NCI-H2196 (cell line): ENCODE results near the gene FNBP1.
A peak's percentile ranks its signal among the peaks of the same experiment; 100 is the strongest.

Experiments
- DNase-seq: peaks from one replicate; lab custom pipeline; 2025; ENCODE audit not compliant: unreplicated experiment; lab: John Stamatoyannopoulos, UW

The FNBP1 gene

DNA sequence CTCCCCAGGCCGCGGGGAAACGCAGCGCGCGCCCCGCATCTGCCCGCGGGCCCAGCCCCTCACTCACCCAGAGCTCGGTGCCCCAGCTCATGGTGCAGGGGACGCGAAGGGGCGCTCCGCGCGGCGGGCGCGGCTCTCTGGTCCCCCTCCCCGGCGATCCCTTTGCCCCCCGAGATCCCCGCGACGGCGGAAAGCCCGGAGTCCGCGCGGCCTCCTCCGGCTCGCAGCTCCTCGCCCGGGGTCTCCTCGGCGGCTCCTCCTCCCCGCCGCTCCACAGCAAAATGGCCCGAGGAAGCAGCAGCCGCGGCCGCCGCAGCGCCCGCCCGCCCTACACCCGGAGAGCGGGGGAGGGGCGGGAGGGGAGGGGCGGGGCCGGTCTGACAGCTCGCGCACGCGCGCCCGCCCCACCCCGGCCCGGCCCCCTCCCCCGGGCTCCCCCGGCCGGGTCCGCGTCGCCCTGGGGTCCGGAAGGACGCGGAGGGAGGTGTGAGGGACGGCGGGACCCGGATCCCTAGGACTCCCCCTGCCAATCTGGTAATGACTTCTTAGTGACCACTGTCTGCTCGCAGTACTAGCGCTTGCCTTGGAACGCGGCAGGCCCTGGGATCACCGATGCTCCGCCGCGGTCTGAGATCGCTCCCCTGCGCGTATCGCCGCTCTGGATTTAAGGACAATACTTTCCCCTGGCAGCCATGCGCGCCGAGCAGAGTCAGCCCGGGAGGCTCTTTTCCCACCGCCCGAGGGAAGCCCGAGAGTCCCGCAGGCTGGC is at the start of gene FNBP1:
FNBP1 (minus strand) TSS at position 305 of the 769 bp plus-strand sequence; CDS start at position 91, 214 bp downstream.
- DNase-seq = peak; percentile 60

DNA sequence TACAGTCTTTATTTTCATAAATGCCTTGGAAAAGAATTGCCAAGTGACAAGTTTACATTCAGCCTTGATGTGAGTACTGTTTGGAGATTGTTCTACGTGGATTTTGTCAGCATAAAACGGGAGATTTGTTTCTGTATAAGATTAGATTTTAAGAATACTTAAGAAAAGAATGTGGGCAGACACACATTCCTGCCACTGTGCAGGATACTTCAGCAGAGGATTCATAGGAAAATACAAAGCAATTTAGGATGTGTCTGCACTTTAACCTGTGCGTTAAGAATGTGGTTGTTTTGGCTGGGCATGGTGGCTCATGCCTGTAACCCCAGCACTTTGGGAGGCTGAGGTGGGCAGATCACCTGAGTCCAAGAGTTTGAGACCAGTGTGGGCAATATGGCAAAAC is 47.9 kb upstream of the FNBP1 start:
- no peak for DNase-seq

DNA sequence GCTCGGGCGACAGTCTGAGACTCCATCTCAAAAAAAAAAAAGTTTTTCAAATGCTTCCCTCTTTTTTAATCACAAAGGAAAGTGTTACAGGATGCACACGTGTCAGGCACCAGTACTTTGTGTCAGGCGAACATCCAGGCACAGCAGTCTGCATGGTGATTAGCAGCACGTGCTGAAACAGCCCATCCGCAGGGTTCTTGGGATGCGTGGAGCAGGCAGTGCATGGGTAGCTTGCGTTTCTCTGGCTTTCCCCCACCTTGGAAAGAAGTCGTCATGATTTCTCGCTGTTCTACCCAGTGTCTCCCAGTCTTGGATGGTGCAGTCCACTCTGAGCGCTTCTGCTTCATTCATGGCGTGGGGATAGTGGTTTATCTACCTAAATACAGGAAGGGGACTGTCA is 46.2 kb upstream of the FNBP1 start:
- DNase-seq = no peak

DNA sequence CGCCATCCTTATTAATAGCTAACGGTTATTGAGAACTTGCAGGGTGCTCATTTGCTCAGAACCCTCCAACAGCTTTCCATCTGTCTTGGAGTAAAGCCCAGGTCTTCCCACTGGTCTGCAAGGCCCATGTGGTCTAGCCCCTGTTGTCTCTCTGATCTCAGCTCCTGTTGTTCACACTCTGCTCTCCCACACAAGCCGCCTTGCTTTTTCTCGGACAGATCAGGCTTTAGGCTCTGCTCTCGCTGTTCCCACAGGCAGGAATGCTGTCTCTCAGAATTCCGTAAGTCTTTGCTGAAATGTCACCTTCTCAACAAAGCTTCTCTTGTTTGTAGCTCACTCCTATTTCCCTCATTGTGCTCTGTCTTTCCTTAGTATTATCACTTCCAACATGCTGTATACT is 45.1 kb upstream of the FNBP1 start:
- DNase-seq = no peak

DNA sequence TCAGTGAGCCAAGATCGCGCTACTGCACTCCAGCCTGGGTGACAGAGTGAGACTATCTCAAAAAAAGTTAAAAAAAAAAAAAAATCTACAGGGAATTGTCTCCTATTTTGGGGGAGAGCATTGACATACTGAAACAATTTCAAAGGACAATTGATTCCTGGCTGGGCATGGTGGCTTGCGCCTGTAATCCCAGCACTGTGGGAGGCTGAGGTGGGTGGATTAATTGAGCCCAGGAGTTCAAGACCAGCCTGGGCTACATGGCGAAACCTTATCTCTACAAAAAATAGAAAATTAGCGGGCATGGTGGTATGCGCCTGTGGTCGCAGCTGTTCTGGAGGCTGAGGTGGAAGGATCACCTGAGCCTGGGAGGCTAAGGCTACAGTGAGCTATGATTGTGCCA is 41.3 kb upstream of the FNBP1 start:
- no peak for DNase-seq

DNA sequence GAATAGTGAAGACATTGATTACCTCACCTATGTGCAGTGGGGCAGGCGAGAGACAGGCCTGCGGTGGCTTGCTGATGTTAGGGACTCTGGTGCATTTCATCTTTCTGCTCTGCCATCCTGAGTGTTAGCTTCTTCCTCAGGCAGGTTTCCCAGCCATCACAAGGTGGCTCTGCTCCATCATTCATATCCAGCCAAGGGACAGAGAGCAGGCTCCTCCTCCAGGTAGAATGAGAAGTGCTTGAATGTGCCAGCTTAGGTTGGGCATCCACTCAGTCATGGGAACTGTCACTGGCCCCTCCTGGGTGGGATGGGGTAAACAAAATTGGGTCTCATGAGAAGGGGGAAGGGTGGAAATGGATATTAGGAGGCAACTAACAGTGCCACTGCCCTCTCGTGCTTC is 35.6 kb upstream of the FNBP1 start:
- DNase-seq = no peak

DNA sequence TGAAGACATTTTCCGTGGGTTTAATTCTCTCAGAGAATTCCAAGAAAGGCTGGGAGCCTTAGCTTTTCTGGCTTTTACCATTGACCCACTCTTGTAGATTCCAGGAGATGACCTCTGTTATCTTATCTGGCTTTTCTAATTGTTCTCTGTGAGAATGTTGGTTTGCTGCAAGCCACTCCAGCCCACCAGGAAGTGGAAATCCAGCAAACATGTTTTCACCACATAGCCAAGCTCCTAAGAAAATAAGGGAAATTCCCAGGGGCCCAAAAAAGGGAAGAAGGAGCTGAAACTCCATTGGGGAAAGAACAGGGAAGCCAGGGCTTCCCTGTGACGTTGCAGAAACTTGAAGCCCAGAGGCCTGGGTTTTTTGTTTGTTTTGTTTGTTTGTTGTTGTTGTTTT is 30.4 kb upstream of the FNBP1 start:
- DNase-seq = no peak

DNA sequence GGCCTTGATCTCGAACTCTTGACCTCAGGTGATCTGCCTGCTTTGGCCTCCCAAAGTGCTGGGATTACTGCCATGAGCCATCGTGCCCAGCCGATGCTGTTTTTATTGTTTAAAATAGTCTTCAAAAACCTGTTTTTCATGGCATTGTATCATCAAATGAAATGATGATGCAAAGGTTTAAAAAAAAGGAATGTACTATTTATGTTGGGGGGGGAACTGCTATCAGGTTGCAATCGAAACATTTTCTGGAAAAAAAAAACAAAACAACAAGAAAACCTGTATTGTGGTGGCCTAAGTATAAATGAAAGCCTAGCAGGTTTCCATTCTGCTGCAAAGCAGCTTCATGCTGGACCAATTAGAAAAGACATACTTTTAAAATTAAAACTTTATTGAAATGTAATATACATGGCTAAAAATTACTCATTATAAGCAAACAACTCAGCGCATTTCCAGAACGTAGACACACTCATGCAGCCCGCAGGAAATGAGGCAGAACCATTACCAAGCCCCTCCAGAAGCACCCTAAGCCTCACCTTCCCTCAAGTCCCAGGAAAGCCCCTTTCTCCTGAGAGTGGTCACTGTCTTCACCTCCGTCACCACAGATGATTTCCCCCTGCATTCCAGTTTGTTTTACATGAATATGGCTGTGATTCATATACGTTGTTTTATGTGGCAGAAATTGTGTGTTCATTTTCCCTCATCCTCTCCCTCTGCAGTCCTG is 29.7 kb upstream of the FNBP1 start:
- no peak for DNase-seq

DNA sequence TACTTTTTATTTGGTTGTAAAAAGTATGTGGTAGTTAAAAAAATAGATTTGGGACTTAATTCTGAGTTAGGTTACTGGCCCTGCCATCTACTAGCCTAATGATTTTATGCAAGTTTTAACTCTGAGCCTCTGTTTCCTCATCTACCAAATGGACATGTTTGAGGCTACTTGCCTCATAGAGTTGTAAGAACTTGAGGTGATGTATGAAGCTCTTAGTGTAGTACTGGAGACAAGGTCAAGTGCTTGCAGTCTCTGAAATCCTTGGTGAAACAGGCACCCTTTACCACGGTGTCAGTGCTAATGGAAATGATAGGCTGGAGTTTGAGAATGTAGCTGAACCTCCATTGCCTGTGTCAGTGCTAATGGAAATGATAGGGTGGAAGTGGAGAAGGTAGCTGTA is 26.1 kb upstream of the FNBP1 start:
- DNase-seq = no peak

DNA sequence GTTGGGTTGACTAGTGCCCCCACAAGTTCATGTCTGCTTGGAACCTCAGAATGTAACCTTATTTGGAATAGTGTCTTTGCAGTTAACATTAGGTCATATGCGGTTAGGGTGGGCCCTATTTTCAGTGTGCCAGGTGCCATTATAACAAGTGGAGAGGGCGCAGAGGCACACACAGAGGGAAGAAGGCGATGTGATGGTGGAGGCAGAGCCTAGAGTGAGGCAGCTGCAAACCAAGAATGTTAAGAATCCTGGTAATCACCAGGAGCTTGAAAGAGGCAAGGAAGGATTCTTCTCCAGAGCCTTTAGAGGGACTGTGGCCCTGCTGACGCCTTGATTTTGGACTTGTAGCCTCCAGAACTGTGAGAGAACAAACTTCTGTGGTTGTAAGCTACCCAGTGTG is 21.6 kb upstream of the FNBP1 start:
- no peak for DNase-seq

DNA sequence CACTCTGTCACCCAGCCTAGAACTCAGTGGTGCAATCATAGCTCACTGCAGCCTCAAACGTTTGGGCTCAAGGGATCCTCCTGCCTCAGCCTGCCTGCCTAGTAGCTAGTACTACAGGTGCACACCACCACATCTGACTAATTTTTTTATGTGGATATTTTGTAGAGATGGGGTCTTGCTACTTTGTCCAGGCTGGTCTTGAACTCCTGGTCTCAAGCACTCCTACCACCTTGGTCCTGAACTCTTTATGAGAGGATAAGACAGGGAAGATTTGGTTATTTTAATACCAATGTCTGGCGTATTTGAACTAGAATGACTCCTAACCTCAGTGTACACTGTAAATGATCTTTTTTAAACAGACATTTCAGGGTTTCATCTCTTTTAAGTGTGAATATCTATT is 19.8 kb upstream of the FNBP1 start:
- DNase-seq = no peak

DNA sequence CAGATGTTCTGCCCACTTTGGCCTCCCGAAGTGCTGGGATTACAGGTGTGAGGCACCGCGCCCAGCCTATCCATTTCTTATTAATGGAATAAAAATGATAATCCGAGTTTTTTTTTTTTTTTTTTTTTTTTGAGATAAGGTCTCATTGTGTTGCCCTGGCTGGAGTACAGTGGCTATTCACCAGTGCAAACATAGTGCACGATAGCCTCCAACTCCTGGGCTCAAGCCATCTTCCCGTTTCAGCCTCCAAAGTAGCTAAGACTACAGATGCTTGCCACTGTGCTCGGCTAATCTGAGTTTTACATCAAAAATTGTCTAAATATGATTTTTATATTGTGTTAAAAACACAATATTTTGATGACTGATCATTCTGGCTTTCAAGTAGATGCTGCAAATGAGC is 17.3 kb upstream of the FNBP1 start:
- DNase-seq = no peak

DNA sequence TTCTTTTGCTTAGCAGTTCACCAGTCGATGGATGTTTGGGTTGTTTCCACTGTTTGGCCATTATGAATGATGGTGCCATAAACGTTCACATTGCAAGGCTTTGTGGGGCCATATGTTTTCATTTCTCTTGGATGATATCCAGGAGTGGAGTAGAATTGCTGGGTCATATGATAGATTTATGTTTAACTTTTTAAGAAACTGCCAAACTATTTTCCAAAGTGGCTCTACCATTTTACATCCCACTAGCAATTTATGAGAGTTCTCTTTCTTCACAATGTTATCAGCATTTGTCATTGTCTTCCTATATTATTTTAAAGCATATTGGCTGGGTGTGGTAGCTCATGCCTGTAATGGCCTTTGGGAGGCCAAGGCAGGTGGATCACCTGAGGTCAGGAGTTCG is 15.9 kb upstream of the FNBP1 start:
- DNase-seq = no peak

DNA sequence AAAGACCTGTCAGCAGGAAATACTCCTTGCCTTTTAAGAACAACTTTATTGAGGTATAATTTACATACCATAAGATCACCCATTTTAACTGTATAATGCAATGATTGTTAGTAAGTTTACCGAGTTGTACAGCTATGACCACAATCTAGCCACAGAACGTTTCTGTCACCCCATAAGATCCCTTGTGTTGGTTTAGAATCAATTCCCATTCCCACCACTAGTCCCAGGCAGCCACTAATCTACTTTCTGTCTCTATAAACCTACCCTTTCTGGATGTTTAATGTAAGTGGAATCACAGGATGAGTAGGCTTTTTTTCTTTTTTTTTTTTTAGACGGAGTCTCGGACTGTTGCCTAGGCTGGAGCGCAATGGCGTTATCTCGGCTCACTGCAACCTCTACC is 15.2 kb upstream of the FNBP1 start:
- DNase-seq = no peak

DNA sequence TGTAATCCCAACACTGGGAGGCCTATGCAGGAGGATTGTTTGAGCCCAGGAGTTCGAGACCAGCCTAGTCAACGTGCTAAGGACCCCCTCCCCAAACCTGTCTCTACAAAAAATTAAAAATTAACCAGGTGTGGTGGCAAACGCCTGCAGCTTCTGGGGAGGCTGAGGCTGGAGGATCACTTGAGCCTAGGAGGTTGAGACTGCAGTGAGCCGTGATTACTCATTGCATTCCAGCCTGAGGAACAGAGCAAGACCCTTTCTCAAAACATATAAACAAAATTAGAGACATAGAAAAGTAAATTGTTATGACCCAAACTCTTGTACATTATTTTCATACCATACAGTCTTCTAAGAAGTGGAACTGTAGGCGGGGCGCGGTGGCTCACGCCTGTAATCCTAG is 11.8 kb upstream of the FNBP1 start:
- no peak for DNase-seq

DNA sequence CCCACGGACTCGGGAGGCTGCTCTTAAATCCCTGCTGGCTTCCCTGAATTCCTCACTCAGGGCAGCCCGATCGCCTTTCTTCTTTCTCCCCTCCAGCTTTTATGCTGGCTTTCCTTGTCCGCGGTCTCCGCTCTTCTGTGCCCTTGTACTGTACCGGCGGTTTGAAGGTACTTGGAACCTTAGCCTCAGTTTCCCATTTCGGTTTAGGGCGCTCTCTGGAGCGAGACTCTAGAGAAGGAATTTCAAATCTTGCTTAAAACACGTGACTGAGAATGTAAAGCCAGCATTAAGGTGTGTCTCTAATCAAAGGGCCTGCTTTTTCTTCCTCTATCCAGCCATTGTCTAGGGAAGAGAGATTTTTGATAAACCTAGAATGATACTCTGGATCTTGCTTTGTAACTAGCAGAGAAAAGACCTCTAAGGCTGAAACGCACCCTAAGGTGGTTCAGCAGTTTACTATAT is 11.4 kb upstream of the FNBP1 start:
- no peak for DNase-seq

DNA sequence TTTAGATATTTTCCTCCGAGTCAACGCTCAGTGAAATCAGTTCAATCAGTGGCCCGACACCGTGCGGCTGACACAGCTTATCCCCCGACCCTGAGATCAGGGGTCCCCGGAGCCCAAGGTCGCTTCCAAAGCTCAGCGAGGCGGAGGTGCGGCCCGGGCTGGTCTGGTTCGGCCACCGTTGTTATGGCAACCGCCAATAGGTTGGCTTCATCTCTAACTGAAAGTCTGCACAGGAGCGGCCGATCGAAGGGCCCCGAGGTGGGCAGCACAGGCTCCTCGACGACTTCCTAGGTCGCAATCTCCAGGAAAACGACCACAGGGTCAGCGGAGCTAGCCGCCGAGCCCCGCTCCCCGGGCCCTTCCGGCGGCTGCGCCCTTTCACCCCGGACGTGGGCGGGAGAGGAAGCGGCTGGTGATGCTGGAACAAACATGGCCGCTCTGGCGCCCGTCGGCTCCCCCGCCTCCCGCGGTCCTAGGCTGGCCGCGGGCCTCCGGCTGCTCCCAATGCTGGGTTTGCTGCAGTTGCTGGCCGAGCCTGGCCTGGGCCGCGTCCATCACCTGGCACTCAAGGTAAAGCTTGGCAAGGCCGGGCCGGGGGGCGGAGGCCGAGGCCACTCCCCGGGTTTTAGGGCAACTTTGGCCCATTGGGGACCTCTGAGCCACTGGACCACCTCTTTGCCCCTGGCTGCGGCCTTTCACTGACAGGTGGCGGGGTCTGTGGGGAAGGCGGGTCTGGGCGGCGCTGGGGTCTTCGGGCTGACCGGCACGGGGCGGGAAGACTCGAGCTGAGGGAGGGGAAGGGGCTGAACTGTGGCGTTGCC is 10.7 kb upstream of the FNBP1 start, which contains the start of gene GPR107:
GPR107 (plus strand) TSS at position 403 of the 821 bp plus-strand sequence; CDS start at position 430, 27 bp downstream.
- DNase-seq = peak; percentile 74

DNA sequence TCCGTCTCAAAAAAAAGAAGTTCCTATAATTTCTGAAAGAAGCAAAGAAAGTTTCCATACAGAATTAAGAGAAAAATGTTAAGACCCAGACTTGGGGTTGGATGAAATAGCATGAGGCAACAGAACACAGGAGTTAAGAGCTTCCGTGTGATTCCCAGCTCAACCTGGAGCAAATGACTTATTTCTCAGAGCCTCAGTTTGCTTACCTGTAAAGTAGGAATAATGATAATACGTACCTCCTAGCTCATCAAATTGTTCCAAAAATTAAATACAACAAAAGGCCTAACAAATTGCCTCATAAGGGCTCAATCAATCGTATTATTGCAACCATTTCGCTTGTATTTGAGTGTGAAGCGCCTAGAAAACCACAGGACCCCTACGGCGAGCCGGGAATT is 10.1 kb upstream of the FNBP1 start:
- no peak for DNase-seq

DNA sequence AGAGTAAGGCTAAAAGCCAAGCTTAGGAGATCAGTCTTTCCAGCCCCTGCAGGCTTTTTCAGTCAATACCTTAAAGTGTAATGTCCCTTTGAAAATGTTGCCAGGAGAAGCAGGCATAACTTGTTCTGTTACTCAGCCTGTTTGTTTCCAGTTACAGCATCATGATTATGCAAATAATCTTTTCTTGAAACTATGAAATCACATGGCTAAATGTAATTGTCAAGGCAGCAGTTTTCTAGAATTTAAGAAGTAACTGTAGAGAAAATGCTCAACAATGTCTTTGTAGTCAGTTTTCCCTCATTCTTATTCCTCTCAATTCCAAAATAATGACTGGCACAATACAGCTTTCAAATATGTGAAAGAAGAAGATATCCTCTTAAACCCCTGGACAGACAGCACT is 8.9 kb upstream of the FNBP1 start:
- no peak for DNase-seq

DNA sequence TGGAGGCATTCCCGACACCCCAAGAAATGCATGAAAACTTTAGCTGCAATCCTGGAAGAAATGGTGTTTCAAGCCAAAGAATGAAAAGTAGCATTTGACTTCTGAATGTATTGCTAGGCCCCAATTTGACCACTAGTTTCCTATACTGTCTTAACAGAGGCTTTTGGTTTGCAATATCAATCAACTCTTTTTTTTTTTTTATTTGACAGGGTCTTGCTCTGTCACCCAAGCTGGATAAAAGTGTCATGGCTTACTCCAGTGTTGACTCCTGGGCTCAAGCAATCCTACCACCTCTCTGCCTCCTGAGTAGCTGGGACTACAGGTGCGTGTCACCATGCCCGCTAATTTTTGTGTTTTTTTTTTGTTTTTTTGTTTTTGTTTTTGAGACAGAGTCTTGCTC is 7.5 kb upstream of the FNBP1 start:
- no peak for DNase-seq

DNA sequence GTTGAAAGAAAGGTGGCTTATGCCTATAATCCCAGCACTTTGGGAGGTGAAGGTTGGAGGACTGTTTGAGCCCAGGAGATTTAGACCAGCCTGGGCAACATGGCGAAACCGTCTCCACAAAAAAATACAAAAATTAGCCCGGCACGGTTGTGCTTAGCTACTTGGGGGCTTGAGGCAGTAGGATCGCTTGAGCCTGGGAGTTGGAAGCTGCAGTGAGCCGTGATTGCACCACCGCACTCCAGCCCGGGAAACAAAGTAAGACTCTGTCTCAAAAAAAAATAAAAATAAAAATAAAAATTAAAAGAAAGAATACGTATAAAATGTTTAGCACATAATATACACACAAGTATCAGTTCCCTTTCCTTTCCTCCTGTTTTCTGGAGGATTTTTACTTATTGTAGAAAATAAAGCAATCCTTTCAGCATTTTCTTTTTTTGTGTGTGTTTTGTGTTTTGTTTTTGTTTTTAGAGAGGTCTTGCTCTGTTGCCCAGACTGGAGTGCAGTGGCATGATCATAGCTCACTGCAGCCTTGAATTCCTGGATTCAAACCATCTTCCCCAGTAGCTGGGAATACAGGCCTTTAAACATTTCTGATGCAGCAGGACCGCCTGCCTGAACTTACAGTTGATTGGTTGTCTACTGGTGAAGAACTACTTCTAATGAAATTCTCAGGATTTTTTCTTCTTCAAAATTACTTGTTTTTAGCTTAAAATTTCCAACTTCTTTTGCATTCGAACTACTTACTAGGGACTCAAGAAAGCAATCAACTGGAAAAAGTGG is 6.6 kb upstream of the FNBP1 start:
- DNase-seq = no peak
